HG02840 (cell line): ENCODE measurements around the gene PSAP.

Experiments
- ATAC-seq: cut with Tn5 transposase; IDR thresholded peaks from one replicate; pipeline ENCODE4 v1.9.1; 2021; ENCODE audit warnings: mild to moderate bottlenecking, moderate library complexity, moderate number of reproducible peaks; ENCODE audit not compliant: unreplicated experiment, low FRiP score

PSAP gene

GRCh38 chr10:71830726-71831125 is 20.3 kb downstream of the PSAP start:
- ATAC-seq = no peak

GRCh38 chr10:71829896-71830295 is 21.2 kb downstream of the PSAP start:
- no peak for ATAC-seq

GRCh38 chr10:71829171-71829570 is 21.9 kb downstream of the PSAP start:
- no peak for ATAC-seq

GRCh38 chr10:71828702-71829101 is 22.3 kb downstream of the PSAP start:
- ATAC-seq = no peak

GRCh38 chr10:71827852-71828251 is 23.2 kb downstream of the PSAP start:
- no peak for ATAC-seq

GRCh38 chr10:71825217-71825616 is 25.8 kb downstream of the PSAP start:
- no peak for ATAC-seq

GRCh38 chr10:71824333-71824732 is 26.7 kb downstream of the PSAP start:
- ATAC-seq = no peak

GRCh38 chr10:71823356-71823755 is 27.7 kb downstream of the PSAP start:
- no peak for ATAC-seq

- no peak for ATAC-seq
Measured at GRCh38 chr10:71821909-71822763, 28.9 kb downstream of the PSAP start.

GRCh38 chr10:71820966-71821365 is 30.1 kb downstream of the PSAP start:
- ATAC-seq = no peak

GRCh38 chr10:71819985-71820384 is 31.1 kb downstream of the PSAP start:
- no peak for ATAC-seq

GRCh38 chr10:71819441-71819861 is 31.6 kb downstream of the PSAP start:
- ATAC-seq = no peak

- ATAC-seq = no peak
Measured at GRCh38 chr10:71818674-71819260, 32.3 kb downstream of the PSAP start.

- ATAC-seq = no peak
Measured at GRCh38 chr10:71817831-71818655, 33.0 kb downstream of the PSAP start.

- ATAC-seq = no peak
Measured at GRCh38 chr10:71816936-71817618, 34.0 kb downstream of the PSAP start.

GRCh38 chr10:71816421-71816851 is 34.6 kb downstream of the PSAP start:
- ATAC-seq = no peak

GRCh38 chr10:71815515-71816130 is 35.4 kb downstream of the PSAP start:
- ATAC-seq = no peak

- ATAC-seq = no peak
Measured at GRCh38 chr10:71814922-71815411, 36.1 kb downstream of the PSAP start.

GRCh38 chr10:71812913-71813590 is 38.0 kb downstream of the PSAP start:
- no peak for ATAC-seq
